ENCODE data around the gene PPP2R5B.
A peak's percentile ranks its signal among the peaks of the same experiment; 100 is the strongest.

PPP2R5B gene

DNA sequence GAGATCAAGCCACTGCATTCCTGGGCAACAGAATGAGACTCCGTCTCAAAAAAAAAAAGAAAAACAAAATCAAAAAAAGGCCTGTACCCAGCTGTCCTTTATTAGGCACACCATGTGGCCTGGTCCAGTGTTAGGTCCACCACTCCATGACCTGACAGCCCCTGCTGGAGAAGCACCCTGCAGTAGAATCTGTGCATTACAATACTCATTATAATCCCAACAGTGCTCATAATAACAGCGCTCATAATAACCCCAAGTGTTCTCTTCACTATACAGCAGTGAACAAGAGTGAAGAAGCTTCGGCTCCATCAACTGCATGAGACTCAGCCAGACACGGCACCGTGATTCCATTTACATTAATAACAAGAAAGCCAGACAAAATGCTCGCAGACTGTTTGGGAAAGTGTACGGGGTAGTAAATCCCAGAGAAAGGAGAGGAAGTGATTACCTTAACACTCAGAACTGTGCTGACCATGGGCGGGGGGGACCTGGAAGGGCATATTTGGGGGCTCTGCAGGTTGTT lies 37.2 kb upstream of the PPP2R5B start:
- no peak for DNase-seq (ENCODE audit: extremely low spot score)
- TF ChIP-seq ARNT (IDR thresholded peaks at IDR 0.05) (no peak), L3MBTL2 (conservative IDR thresholded peaks at IDR 0.05) (no peak; the same call in 1 of the 2 replicates), SUZ12 (IDR thresholded peaks at IDR 0.05) (no peak), BHLHE40 (IDR thresholded peaks at IDR 0.05; ENCODE audit: borderline replicate concordance) (no peak), FOXK2 (IDR thresholded peaks at IDR 0.05) (no peak), NFRKB (IDR thresholded peaks at IDR 0.05) (no peak)
- CTCF ChIA-PET = interaction anchor here (0.8 to 1.5 kb wide), 8 partner anchors 22 to 143 kb away, joined by 3 to 8 read pairs (median 4); partner anchors contain the start of genes CDC42BPG and RASGRP2
- POLR2A ChIA-PET = interaction anchor here (0.9 to 1.8 kb wide), 3 partner anchors 23 to 58 kb away, joined by 3 to 13 read pairs (median 3); no protein-coding TSS in a partner anchor

DNA sequence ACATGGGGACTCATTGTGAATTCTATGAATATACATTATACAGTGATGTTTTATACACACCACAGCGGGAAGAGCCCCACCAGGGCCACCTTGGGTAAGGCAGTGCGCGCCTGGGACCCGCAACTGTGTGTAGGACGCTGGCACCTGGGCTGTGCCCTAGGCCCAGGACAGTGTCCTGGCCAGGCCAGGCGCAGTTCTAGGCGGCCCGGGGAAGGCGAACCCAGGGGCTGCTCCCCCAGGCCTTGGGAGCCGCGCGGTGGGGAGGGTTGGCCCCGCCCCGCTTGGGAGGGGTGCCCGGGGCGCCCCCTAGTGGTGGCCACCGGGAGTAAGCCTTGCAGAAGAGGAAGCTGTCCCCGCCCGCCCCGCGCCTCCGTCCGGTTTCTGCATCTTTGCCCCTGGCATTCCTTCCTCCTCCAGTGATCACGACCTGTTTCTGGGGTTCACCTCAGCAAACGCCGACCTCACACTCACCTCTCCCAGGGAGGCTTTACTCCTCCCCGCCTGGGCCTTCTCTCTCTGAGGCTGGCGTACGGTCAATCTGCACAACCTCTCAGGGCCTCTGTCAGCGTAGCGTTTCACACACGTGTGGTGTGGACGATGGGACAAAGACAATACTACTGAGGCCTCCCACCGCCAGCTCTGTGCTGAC lies 36.6 kb upstream of the PPP2R5B start:
- TF ChIP-seq L3MBTL2 (conservative IDR thresholded peaks at IDR 0.05) (no peak), FOXM1 (IDR thresholded peaks at IDR 0.05; ENCODE audit: borderline replicate concordance) (peak; percentile 91)
- CTCF ChIA-PET = interaction anchor here (0.5 to 1.5 kb wide), 19 partner anchors 8 to 229 kb away, joined by 3 to 10 read pairs (median 3); partner anchors contain the start of genes CDC42BPG, EHD1, SAC3D1 and ZNHIT2
- DNase-seq (ENCODE audit: extremely low spot score) = peak; percentile 90
- POLR2A ChIA-PET = interaction anchor here (0.6 to 1.8 kb wide), 9 partner anchors 10 to 234 kb away, joined by 3 to 13 read pairs (median 3); partner anchors contain the start of genes FAU, MRPL49 and PPP2R5B

DNA sequence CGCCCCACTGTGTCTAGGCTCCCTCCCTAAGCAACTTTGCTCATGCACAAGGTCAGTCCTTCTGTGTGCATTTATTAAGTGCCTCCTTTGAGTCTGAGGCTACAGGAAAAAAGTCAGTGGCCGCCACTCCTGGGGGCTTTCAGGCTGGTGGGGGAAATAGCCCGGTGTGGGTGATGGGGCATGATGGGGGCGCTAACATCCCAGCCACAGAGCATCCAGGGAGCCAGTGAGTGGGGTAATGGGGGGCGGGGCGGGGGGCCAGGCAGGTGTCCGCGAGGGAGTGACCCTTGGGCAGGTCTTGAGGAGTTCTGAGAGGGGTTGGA lies 36.1 kb upstream of the PPP2R5B start:
- TF ChIP-seq BHLHE40 (IDR thresholded peaks at IDR 0.05; ENCODE audit: borderline replicate concordance) (no peak), FOXA1 (IDR thresholded peaks at IDR 0.05) (no peak), L3MBTL2 (conservative IDR thresholded peaks at IDR 0.05) (no peak), ARNT (IDR thresholded peaks at IDR 0.05) (no peak), NFRKB (IDR thresholded peaks at IDR 0.05) (no peak), LEF1 (IDR thresholded peaks at IDR 0.05; ENCODE audit: borderline replicate concordance) (no peak), CTBP1 (IDR thresholded peaks at IDR 0.05; ENCODE audit: borderline replicate concordance) (no peak), ELF4 (IDR thresholded peaks at IDR 0.05) (no peak), SUZ12 (IDR thresholded peaks at IDR 0.05) (no peak), TARDBP (IDR thresholded peaks at IDR 0.05) (no peak), HDGF (IDR thresholded peaks at IDR 0.05; ENCODE audit: borderline replicate concordance) (no peak), ZNF384 (IDR thresholded peaks at IDR 0.05) (no peak), FOXM1 (IDR thresholded peaks at IDR 0.05; ENCODE audit: borderline replicate concordance) (no peak), FOXK2 (IDR thresholded peaks at IDR 0.05) (no peak), SP1 (IDR thresholded peaks at IDR 0.05) (no peak)
- TF ChIP-seq, protein P1, sequence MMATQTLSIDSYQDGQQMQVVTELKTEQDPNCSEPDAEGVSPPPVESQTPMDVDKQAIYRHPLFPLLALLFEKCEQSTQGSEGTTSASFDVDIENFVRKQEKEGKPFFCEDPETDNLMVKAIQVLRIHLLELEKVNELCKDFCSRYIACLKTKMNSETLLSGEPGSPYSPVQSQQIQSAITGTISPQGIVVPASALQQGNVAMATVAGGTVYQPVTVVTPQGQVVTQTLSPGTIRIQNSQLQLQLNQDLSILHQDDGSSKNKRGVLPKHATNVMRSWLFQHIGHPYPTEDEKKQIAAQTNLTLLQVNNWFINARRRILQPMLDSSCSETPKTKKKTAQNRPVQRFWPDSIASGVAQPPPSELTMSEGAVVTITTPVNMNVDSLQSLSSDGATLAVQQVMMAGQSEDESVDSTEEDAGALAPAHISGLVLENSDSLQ (IDR thresholded peaks at IDR 0.05) = no peak
- CTCF ChIA-PET = interaction anchor here (0.5 to 1.5 kb wide), 18 partner anchors 8 to 229 kb away, joined by 3 to 10 read pairs (median 4); partner anchors contain the start of genes CDC42BPG, EHD1, SAC3D1 and ZNHIT2
- DNase-seq (ENCODE audit: extremely low spot score) = no peak
- POLR2A ChIA-PET = interaction anchor here (0.6 to 1.8 kb wide), 11 partner anchors 11 to 233 kb away, joined by 3 to 13 read pairs (median 3); partner anchors contain the start of genes FAU, MRPL49 and PPP2R5B

DNA sequence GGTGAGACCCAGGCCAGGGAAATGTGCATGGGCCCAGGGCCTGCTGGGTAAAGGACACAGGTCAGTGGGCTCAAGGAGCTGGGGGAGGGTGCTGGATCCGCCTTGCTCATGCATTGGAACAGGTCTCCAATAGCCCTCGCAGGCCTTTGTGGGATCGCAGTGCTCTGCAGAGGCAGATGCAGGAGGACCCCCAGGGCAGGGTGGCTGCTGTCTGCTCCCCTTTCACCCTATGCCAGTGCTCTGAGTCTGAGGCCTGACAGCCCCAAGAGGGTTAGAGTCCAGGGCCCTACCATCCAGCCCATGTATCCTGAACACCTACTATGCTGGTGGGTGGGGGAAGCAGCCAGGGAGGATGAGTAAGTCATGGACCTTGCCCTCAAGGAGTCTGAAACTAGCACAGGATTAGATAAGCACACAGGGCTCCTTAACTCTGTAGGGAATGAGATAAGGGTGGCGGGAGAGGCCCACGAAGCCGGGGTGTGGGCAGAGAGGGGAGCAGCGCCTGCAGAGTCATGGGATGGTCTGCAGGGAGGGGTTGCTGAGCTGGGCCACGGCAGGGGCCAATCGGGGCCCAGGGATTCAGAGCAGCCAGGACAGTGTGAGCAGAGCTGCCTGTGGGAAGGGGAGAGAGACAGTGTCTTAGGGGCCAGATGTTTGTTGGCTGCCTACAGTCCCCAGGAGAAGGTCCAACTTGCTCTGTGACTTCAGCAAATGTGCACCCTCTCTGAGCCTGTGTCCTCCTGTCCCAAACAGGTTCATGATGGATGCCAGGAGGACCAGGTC lies 35.6 kb upstream of the PPP2R5B start:
- no peak for DNase-seq (ENCODE audit: extremely low spot score)
- ChIA-PET CTCF (interaction anchor here (0.7 to 2.0 kb wide), 2 partner anchors 29 to 41 kb away, joined by 3 to 10 read pairs; no protein-coding TSS in a partner anchor), POLR2A (interaction anchor here (0.9 to 1.3 kb wide), 4 partner anchors 14 to 233 kb away, joined by 3 to 5 read pairs (median 4); partner anchors contain the start of genes FAU and MRPL49)
- TF ChIP-seq ELF4 (IDR thresholded peaks at IDR 0.05) (no peak), SUZ12 (IDR thresholded peaks at IDR 0.05) (no peak), LEF1 (IDR thresholded peaks at IDR 0.05; ENCODE audit: borderline replicate concordance) (no peak), ARNT (IDR thresholded peaks at IDR 0.05) (no peak), BHLHE40 (IDR thresholded peaks at IDR 0.05; ENCODE audit: borderline replicate concordance) (no peak), SP1 (IDR thresholded peaks at IDR 0.05) (no peak), L3MBTL2 (conservative IDR thresholded peaks at IDR 0.05) (no peak), TARDBP (IDR thresholded peaks at IDR 0.05) (no peak), FOXM1 (IDR thresholded peaks at IDR 0.05; ENCODE audit: borderline replicate concordance) (no peak), NFRKB (IDR thresholded peaks at IDR 0.05) (no peak), HDGF (IDR thresholded peaks at IDR 0.05; ENCODE audit: borderline replicate concordance) (no peak), CTBP1 (IDR thresholded peaks at IDR 0.05; ENCODE audit: borderline replicate concordance) (no peak), FOXK2 (IDR thresholded peaks at IDR 0.05) (no peak), ZNF384 (IDR thresholded peaks at IDR 0.05) (no peak), FOXA1 (IDR thresholded peaks at IDR 0.05) (no peak)
- TF ChIP-seq, protein P1 (IDR thresholded peaks at IDR 0.05) = no peak

DNA sequence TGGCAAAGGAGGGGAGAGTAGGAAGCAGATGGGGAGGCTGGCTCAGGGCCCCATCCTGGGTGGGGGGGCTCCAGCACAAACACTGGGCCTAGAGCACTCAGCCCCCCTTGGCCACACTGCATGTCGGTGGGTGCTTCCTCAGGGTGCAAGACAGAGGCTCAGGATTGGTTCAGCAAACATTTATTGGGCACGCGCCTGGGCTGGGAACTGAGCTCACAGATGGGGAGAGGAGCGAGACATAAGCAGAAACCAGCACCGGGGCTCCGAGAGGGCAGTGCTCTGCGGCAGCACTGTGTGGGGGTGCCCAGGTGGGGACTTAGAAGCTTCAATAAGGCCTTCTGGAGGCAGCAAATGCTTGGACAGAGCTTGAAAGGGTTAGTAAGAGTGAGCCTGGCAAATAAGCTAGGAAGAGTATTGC lies 34.0 kb upstream of the PPP2R5B start:
- CTCF ChIA-PET = interaction anchor here (0.7 to 2.0 kb wide), 4 partner anchors 9 to 220 kb away, joined by 3 to 10 read pairs (median 3); partner anchors contain the start of gene ATG2A
- no peak for DNase-seq (ENCODE audit: extremely low spot score)
- POLR2A ChIA-PET = interaction anchor here (1.0 kb wide), 1 partner anchor 13 kb away, joined by 3 read pairs; no protein-coding TSS in a partner anchor
- TF ChIP-seq CTBP1 (IDR thresholded peaks at IDR 0.05; ENCODE audit: borderline replicate concordance) (no peak), BHLHE40 (IDR thresholded peaks at IDR 0.05; ENCODE audit: borderline replicate concordance) (no peak), NFRKB (IDR thresholded peaks at IDR 0.05) (no peak), HDGF (IDR thresholded peaks at IDR 0.05; ENCODE audit: borderline replicate concordance) (no peak), ELF4 (IDR thresholded peaks at IDR 0.05) (no peak), ZNF384 (IDR thresholded peaks at IDR 0.05) (no peak), TARDBP (IDR thresholded peaks at IDR 0.05) (no peak), FOXM1 (IDR thresholded peaks at IDR 0.05; ENCODE audit: borderline replicate concordance) (no peak), LEF1 (IDR thresholded peaks at IDR 0.05; ENCODE audit: borderline replicate concordance) (no peak), FOXA1 (IDR thresholded peaks at IDR 0.05) (no peak), L3MBTL2 (conservative IDR thresholded peaks at IDR 0.05) (no peak), ARNT (IDR thresholded peaks at IDR 0.05) (no peak), FOXK2 (IDR thresholded peaks at IDR 0.05) (no peak), SUZ12 (IDR thresholded peaks at IDR 0.05) (no peak), SP1 (IDR thresholded peaks at IDR 0.05) (no peak)
- TF ChIP-seq, protein P1 (IDR thresholded peaks at IDR 0.05) = no peak

Data from HEK293T (cell line).